ENCODE measurements around the gene PEAR1.

PEAR1 gene

DNA sequence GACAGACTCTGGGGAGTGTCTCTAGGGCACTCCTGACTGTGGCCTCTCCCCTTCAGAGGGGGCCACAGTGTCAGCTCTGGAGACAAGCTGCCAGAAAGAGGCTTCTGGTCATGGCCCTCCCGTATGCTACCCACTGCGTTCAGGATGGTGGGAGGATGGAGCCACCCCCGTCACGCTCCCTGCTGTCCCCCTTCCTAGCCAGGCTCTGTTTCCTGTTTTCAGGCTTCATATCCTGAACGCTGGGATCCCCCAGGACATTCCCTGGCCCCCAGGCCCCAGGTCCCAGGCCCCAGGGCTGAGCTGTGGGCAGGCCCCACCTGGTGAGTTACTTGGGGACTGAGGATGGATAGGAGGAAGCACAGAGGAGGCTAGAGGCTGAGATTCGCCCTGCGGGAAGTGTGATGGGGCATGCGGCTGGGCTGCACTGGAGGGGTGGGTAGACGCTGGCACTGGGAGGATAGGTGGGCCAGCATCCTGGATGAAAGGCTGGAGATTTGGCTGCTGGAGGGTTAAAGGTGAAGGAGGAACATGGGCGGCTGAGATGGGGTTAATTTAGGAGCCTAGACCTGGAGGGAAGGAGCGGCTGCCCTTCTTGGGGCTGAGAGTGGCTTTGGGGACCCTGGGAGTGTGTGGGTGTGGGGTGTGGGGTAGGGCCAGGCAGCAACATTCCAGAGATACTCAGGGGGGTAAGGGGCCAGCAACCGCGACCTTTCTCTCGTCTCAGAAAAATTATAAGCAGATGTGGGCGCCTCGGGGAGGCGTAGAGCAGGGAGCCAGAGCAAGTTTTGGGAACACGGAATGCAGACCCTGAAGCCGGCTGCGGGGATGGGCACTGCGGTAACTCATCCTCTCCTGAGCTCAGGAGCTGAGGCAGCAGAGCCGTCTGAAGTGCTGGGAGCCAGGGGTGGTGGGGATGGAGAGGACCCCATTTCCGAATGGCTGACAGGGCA lies 8.7 kb downstream of the PEAR1 start:
- no peak for DNase-seq (ENCODE audit: low read depth)

DNA sequence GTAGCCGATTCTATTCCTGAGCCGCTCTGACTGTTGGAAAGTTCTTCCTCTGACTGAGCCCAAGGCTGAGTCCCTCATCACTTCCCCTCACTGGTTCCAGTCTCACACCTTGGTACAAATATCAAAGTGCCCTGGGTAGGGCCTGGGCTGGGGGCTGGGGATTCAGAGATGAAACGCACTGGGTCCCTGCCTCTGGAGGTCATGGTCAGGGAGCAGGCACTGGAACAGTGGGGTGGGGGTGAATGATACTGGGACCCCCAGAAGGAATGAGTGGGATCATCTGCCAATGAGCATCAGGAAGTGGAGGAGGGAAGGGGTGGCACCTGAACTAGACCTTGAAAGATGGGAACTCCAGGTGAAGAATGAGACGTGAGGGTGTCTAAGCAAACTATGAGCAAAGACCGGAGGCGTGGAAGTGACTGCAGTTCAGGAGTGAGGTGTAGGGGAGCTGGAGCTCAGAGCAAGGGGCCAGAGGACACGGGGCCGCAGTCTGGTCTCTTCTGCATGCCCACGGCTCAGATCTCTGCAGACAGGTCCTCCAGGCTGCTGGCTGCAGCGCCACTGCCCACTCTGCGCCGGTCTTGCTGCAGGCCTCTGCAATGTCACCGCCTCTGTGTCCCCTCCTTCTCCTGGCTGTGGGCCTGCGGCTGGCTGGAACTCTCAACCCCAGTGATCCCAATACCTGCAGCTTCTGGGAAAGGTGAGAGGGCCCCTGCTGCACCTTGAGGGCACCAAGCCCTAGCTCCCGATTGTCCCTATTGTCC lies 10.0 kb downstream of the PEAR1 start:
- no peak for DNase-seq (ENCODE audit: low read depth)

DNA sequence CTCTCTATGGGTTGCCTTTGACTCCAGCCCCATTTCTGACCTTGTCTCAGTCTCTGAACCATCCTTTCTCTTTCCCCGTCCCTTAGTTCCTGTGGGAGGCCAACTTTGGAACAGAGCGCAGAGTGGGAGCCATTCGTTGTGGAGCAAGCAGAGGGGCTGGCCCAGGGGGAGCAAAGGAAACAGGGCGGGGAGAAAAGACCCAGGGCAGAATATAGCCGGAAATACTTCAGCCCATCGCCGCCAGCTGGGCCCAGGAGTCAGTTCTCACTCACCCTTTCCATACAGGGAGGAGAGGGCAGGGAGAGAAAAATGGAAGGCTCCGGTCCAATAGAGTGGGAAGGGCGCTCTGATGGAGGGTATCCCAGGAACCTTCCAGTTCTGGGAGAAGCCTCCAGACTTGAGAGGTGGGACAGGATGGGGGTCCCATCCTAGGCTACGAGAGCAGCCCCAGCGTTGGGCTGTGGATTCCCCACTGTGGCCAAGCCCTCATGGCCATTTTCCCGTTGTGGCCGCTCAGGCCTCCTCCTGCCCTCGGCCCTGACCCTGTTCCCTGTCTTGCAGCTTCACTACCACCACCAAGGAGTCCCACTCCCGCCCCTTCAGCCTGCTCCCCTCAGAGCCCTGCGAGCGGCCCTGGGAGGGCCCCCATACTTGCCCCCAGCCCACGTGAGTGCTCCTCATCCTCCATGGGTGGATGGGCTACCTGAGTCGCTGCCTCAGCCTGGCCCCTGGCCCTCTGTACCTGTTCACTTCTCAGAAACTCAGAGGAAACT lies 10.9 kb downstream of the PEAR1 start:
- no peak for DNase-seq (ENCODE audit: low read depth)

DNA sequence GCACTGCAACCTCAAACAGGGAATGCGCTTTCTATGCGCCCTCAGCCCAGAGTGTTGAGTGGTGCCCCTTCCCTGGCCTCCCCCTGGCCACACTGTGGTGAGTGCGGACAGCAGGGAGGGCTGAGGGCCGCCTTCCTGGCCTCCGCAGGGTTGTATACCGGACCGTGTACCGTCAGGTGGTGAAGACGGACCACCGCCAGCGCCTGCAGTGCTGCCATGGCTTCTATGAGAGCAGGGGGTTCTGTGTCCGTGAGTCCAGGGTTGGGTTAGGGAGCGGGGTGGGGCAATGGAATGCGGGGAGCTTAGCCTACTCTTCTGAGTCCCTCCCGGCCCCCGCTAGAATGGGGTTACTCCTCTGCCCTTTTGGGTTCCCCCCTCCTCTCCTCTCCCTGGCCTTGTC lies 11.7 kb downstream of the PEAR1 start:
- DNase-seq (ENCODE audit: low read depth): no peak

DNA sequence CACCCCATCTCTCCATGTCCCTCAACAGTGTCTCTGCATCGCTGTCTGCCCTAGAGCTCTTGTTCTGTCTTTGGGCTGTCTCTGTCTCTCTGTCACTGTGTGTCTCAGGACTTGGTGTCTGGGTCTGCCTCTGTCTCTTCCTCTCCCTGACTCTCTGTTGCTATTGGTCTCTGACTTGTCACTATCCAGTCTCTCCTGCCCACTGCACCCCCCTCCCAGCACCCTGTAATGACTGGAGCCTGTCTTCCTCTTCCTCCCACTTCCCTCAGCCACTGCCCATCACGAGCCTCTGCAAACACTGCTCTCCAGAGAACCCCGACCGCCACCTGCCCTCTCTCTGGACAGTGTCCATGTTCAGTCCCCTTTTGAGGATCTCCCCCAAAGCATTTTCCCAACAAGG lies 12.1 kb downstream of the PEAR1 start:
- DNase-seq (ENCODE audit: low read depth): no peak

DNA sequence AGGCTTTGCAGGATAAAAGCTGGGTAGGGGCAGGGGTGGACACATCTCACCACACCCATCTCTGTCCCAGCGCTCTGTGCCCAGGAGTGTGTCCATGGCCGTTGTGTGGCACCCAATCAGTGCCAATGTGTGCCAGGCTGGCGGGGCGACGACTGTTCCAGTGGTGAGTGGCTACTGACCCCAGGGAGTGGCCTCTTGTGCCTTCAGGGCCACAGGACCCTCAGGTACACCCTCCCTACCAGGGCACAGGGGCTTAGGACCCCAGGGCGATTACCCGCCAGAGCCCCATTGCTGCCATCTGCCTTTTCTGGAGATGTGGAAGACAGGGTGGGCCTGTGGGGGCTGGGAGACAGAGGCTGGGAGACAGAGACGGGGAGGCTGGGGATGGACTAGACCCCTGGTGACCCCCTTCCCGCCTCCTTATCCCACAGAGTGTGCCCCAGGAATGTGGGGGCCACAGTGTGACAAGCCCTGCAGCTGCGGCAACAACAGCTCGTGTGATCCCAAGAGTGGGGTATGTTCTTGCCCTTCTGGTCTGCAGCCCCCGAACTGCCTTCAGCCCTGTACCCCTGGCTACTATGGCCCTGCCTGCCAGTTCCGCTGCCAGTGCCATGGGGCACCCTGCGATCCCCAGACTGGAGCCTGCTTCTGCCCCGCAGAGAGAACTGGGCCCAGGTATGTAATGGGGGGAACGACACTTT lies 12.8 kb downstream of the PEAR1 start:
- no peak for DNase-seq (ENCODE audit: low read depth)

DNA sequence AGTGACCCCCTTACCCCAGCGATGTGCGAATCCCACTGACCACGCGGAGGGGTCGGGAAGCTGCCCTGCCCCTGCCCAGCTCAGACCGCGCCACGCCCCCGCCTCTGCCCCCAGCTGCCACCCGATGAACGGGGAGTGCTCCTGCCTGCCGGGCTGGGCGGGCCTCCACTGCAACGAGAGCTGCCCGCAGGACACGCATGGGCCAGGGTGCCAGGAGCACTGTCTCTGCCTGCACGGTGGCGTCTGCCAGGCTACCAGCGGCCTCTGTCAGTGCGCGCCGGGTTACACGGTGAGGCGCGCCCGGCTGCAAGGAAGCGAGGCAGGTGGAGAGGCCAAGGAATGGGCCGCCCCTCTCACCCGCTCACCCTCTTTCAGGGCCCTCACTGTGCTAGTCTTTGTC lies 15.0 kb downstream of the PEAR1 start:
- DNase-seq (ENCODE audit: low read depth): no peak

DNA sequence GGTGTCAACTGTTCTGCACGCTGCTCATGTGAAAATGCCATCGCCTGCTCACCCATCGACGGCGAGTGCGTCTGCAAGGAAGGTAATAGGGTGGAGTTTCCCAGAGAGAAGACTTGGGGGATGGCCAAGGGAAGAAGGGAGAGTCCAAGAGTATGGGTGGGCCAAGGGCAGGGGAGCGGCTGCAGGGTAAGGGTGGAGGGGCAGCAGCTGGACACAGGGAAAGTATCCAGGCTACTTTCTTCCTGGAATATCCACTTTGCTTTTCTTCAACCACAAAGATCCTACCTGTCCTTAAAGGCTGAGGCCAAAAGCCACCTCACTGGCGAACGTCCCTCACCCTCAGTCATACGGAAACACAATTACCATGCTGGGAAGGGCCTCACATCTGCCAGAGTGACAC lies 15.4 kb downstream of the PEAR1 start:
- no peak for DNase-seq (ENCODE audit: low read depth)

DNA sequence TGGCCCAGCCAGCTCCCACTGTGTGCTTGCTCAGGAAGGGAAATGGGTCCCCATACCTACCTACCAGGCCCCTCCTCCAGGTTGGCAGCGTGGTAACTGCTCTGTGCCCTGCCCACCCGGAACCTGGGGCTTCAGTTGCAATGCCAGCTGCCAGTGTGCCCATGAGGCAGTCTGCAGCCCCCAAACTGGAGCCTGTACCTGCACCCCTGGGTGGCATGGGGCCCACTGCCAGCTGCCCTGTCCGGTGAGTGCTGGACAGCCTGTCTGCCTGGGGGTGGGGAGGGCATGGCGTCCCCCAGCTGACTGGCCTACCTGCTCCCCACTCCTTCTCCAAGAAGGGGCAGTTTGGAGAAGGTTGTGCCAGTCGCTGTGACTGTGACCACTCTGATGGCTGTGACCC lies 16.2 kb downstream of the PEAR1 start:
- DNase-seq (ENCODE audit: low read depth): no peak

DNA sequence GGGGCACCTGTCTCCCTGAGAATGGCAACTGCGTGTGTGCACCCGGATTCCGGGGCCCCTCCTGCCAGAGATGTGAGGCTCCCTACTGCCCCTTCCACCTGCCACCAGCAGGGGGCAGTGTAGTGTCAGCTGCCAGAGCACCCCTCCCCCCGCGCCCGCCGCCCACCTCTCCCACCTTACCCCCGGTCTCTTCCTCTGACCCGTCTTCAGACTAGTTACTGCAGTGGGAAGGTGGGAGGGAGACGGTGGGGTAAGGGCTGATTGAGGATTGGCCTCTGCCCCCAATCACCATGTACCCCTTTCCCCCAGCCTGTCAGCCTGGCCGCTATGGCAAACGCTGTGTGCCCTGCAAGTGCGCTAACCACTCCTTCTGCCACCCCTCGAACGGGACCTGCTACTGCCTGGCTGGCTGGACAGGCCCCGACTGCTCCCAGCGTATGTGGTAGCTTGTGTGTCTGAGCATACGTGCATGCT lies 16.8 kb downstream of the PEAR1 start:
- DNase-seq (ENCODE audit: low read depth): peak; percentile 44

DNA sequence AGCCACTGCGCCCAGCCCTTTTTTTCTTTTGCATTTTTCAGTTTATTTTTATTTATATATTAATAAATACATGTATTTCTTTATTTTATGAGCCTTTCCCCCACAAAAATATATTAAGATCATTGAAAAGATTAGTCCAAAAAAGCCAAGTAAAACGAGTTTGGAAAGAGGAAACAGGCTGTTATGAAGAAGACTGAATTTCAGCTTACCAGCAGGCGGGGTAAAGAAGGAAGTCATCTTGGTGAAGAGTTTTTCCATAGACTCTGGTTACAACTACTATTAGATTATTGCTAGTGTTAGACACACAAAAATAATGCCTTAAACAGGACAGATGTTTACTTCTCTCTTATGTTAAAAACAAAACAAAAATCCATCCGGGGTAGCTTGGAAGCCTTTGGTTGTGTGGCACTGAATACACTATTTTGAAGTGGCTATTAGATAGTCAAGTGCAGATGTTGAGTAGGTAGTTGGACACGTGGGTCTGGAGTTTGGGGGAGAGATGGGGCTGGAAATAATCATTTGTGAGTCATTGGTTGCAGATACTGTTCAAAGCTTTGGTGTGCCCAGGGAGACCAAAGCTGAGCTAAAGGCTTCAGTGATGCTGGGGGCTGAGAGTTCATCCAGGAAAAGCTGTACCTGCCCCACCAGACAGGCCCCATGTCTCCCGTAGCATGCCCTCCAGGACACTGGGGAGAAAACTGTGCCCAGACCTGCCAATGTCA lies 18.2 kb downstream of the PEAR1 start:
- DNase-seq (ENCODE audit: low read depth): no peak

DNA sequence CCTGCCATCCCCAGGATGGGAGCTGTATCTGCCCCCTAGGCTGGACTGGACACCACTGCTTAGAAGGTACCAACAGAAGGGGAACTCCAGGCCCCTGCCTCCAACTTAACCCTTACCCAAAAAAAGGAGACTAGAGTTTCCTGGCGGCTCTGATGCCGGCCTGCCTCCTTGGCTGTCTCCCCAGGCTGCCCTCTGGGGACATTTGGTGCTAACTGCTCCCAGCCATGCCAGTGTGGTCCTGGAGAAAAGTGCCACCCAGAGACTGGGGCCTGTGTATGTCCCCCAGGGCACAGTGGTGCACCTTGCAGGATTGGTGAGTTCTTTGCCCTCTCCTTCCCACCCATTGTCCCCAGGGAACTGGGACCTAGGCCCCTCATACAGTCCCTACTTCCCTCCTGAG lies 18.8 kb downstream of the PEAR1 start:
- no peak for DNase-seq (ENCODE audit: low read depth)

DNA sequence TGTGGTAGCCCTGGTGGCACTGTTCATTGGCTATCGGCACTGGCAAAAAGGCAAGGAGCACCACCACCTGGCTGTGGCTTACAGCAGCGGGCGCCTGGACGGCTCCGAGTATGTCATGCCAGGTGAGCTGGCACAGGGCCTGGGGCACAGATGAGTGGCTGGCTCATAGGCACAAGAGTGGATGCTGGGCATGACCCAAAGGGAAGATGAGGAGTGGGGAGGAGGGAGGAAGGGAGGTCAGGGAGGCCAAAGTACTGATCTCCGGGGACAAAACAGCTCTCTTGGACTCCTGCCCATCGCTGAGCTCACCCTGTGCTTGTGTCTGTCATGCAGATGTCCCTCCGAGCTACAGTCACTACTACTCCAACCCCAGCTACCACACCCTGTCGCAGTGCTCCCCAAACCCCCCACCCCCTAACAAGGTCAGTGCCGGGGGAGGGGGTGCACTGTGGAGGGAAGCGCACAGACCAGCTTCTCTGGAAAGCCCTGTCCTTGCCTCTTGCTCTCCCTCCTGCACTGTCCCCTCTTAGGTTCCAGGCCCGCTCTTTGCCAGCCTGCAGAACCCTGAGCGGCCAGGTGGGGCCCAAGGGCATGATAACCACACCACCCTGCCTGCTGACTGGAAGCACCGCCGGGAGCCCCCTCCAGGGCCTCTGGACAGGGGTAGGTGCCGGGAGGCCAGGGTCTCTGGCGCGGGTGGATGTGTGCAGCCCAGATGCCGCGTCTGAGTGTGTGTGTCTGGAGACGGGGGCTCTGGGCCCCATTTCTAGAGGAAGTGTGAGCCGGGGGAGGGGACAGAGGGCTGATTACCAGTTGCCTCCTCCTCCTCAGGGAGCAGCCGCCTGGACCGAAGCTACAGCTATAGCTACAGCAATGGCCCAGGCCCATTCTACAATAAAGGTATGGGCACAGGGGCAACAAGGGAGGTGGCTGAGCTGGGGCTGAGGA lies 19.6 kb downstream of the PEAR1 start:
- no peak for DNase-seq (ENCODE audit: low read depth)

DNA sequence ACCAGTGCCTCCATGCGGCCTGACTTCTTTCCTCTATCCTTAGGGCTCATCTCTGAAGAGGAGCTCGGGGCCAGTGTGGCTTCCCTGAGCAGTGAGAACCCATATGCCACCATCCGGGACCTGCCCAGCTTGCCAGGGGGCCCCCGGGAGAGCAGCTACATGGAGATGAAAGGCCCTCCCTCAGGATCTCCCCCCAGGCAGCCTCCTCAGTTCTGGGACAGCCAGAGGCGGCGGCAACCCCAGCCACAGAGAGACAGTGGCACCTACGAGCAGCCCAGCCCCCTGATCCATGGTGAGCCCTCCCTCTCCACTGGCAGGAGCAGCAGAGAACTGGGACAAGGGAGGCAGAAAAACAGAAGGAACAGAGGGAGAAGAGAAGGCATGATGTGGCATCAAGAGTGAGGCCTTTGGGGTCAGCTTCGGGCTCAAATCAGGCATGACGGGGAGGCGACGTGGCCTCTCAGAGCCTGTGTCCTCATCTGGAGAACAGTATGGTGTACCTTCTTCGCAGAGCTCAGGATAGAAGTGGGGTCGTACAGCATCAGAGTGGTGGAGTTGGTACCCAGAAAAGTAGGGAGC lies 20.4 kb downstream of the PEAR1 start:
- no peak for DNase-seq (ENCODE audit: low read depth)

DNA sequence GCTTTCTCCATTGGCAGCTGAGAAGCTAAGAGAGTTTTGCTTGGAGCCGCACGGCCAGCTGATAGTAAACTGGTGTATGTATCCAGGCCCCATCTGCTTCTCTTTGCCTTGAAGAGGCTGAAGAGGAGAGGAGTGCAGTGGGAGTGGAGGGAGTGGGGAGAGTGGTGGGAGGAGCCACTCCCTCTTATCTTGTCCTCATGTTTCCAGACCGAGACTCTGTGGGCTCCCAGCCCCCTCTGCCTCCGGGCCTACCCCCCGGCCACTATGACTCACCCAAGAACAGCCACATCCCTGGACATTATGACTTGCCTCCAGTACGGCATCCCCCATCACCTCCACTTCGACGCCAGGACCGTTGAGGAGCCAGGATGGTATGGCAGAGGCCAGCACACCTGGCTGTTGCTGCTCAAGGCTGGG lies 20.9 kb downstream of the PEAR1 start:
- no peak for DNase-seq (ENCODE audit: low read depth)

DNA sequence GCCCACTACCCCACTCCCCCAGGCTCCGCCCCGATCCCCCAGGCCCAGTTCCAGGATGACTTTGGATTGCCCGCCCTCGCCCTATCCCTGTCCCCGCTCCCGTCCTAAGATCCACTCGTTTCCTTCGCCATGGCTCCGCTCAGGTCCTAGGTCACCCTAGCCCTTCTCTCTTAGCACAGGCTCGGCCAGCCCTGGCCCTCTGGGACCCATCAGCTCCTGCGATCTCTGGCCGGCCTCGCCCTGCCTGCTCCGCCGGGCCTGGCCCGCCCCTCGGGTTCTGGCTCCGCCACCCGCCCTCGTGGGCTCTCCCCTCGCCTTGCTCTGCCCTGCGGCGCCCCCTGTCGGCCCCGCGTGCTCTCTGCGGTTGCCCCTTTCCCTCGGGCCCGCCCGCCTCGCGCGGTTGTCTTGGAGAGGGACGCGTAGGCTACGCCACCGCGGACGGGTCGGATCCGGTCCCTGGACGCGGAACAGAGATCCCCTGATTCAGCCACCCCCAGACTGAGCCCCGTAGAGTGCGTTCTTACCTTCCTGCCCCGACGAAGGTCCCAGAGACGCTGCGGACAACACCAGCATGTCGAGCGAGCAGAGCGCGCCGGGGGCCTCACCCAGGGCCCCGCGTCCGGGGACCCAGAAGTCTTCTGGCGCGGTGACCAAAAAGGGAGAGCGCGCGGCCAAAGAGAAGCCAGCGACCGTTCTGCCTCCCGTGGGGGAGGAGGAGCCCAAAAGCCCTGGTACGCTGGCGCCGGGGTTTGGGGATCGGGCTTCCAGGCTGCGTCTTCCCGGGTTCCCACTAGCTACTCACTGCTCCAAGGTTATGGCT lies 26.9 kb downstream of the PEAR1 start, which contains the start of gene LRRC71:
Gene LRRC71, plus strand, starts transcription at position 400 of the 820 bp plus-strand sequence. Its CDS starts 172 bp downstream, at position 572.
- DNase-seq (ENCODE audit: low read depth): peak; percentile 50

DNA sequence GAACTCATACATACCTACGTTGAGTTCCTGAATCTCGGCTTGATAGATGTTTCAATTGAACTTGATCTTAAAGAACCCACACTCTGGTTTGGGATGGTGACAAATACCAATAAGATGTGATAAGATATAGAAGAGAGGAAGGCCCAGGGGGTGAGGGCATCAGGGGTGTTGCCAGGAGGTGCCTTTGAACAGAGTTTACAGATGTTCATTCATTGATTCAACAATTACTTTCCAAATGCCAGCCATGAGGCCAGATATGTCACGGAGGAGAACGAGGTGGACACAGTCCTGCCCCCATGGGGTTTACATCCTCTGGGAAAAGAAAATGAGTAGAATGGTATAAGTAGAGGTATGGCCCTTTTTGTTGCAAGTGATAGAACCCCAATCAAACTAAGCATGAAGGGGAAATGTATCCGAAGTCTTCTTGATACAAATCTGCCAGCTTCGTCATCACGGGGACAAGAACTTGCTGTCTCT lies 27.6 kb downstream of the PEAR1 start:
- DNase-seq (ENCODE audit: low read depth): no peak

DNA sequence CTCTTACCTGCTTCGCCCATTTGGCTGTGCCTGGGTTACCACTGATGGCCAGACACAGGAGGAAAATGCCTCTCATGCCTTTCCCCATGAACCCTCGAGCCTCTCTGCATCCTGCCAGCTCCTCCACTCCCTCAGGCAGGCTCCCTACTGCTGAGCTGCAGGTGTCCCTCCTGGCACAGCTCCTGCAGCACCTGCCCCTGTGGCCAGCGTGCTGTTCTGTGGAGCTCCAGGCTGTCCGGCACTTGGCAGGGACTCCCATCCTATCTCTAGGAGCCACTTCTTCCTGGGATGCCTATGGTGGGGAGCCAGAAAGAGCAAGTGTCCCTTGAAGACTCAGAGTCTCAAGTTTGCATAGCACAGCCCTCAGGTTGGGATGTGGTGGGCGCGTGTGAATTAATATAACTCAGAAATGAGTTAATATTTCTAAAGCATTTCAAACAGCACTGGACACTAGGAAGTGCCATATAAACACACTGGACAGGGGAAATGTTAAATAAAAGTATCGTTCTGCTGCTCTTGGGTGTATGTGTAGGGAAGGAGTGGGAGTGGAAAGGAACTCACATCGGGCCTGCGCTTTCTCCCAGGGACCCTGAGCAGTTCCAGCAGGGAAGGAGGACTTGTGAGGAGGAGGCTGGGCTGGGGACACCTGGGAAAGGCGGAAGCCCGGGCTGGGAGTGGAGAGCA lies 29.6 kb downstream of the PEAR1 start:
- no peak for DNase-seq (ENCODE audit: low read depth)
